SU-DHL-6 (cell line): ENCODE results near the gene HCN3.

Source experiments
- H2AFZ ChIP-seq: fragments of 200-600 bp; sonication (generic); 2 replicates; pipeline ENCODE4 v1.6.1; 2014; ENCODE audit warnings: low read depth, mild to moderate bottlenecking, moderate library complexity, mixed read lengths, antibody characterized with exemption, low read length; ENCODE audit not compliant: severe bottlenecking
- H3F3A ChIP-seq: fragments of 200-600 bp; shearing (Covaris generic); 2 replicates; pipeline ENCODE4 v1.6.0; 2016; ENCODE audit warnings: antibody characterized with exemption, mild to moderate bottlenecking; ENCODE audit not compliant: insufficient read depth
- H3K27ac ChIP-seq: fragments of 200-600 bp; sonication (generic); 2 replicates; pipeline ENCODE4 v1.5.1; 2016; ENCODE audit warnings: low read depth, mild to moderate bottlenecking, low read length, moderate library complexity, mixed read lengths
- H3K27me3 ChIP-seq: fragments of 200-600 bp; sonication (generic), shearing (Covaris generic); 2 replicates; pipeline ENCODE4 v1.6.0; 2014; ENCODE audit warnings: mild to moderate bottlenecking, low read length
- H3K36me3 ChIP-seq: fragments of 200-600 bp; sonication (generic); 2 replicates; pipeline ENCODE4 v1.6.1; 2014; ENCODE audit warnings: mild to moderate bottlenecking, low read length, mixed read lengths
- H3K4me2 ChIP-seq: fragments of 300-600, 200-600 bp; shearing (Covaris generic), sonication (generic); 2 replicates; pipeline ENCODE4 v1.6.0; 2014; ENCODE audit warnings: low read length, low read depth, mild to moderate bottlenecking; ENCODE audit not compliant: poor library complexity, severe bottlenecking
- H3K4me3 ChIP-seq: fragments of 200-600 bp; sonication (generic); 2 replicates; pipeline ENCODE4 v1.5.1; 2014; ENCODE audit warnings: antibody characterized with exemption, low read length, mild to moderate bottlenecking, mixed read lengths; ENCODE audit not compliant: insufficient read depth, poor library complexity, severe bottlenecking
- H3K79me2 ChIP-seq: fragments of 200-600 bp; sonication (generic); 2 replicates; pipeline ENCODE4 v1.6.1; 2014; ENCODE audit warnings: mild to moderate bottlenecking, low read length, moderate library complexity; ENCODE audit not compliant: insufficient read depth
- H3K9ac ChIP-seq: fragments of 200-600 bp; sonication (generic); 2 replicates; pipeline ENCODE4 v1.7.0; 2014; ENCODE audit warnings: mild to moderate bottlenecking, low read length
- H3K9me2 ChIP-seq: fragments of 200-600 bp; sonication (generic); replicated peaks from 2 replicates; pipeline ENCODE4 v1.6.1; 2014; ENCODE audit warnings: low read length; ENCODE audit not compliant: insufficient read depth
- H3K9me3 ChIP-seq: fragments of 200-600 bp; sonication (generic); 2 replicates; pipeline ENCODE4 v1.6.1; 2014; ENCODE audit warnings: low read length, mixed read lengths; ENCODE audit not compliant: insufficient read depth
- H4K20me1 ChIP-seq: fragments of 200-600 bp; sonication (generic); 2 replicates; pipeline ENCODE4 v1.6.1; 2014; ENCODE audit warnings: low read depth, mild to moderate bottlenecking, antibody characterized with exemption, low read length, moderate library complexity, mixed read lengths
- CTCF ChIP-seq: fragments of 200-600 bp; sonication (generic); IDR thresholded peaks from one replicate; pipeline ENCODE4 v1.5.1; 2017; ENCODE audit warnings: antibody characterized with exemption, mild to moderate bottlenecking, low read length, moderate library complexity; ENCODE audit not compliant: insufficient read depth, poor library complexity, severe bottlenecking
- EZH2phosphoT487 ChIP-seq: fragments of 200-600 bp; sonication (generic), shearing (Covaris generic); conservative IDR thresholded peaks from 2 replicates; pipeline ENCODE4 v1.6.1; 2018; ENCODE audit warnings: mild to moderate bottlenecking, antibody characterized with exemption, low read length, moderate library complexity, mixed read lengths

HCN3 gene

GRCh38 chr1:155334962-155335361, 57.7 kb downstream of the HCN3 start:
- Histone ChIP-seq H4K20me1 (no peaks in the 10 kb centered on the region), H3K4me2 (no peak overlapping the region), H3K79me2 (no peaks in the 10 kb centered on the region), H3K9me2 (no peaks in the 10 kb centered on the region), H3K9me3 (no peaks in the 10 kb centered on the region), H3F3A (no peaks in the 10 kb centered on the region), H3K27me3 (no peaks in the 10 kb centered on the region), H3K9ac (no peak overlapping the region), H3K4me3 (no peak overlapping the region), H3K27ac (no peak overlapping the region), H2AFZ (no peak overlapping the region), H3K36me3 (peaks cover 30% of the 10 kb centered on the region)
- TF ChIP-seq EZH2phosphoT487 (no peak), CTCF (no peak)
